OCI-LY7 (cell line): ENCODE results near the gene TRA2A.

Source experiments
- EZH2phosphoT487 ChIP-seq: fragments of 200-600 bp; sonication (generic); IDR thresholded peaks from 2 replicates; pipeline ENCODE4 v1.6.1; 2018; ENCODE audit warnings: low read depth, borderline replicate concordance, mild to moderate bottlenecking, mixed run types, antibody characterized with exemption, low read length, moderate library complexity, mixed read lengths
- TF ChIP-seq, protein P1 (sequence below): fragments of 200-600 bp; sonication (generic); conservative IDR thresholded peaks from 2 replicates; pipeline ENCODE4 v1.5.1; 2014; ENCODE audit warnings: mild to moderate bottlenecking, antibody characterized with exemption, low read length, moderate library complexity, mixed read lengths

DNA sequence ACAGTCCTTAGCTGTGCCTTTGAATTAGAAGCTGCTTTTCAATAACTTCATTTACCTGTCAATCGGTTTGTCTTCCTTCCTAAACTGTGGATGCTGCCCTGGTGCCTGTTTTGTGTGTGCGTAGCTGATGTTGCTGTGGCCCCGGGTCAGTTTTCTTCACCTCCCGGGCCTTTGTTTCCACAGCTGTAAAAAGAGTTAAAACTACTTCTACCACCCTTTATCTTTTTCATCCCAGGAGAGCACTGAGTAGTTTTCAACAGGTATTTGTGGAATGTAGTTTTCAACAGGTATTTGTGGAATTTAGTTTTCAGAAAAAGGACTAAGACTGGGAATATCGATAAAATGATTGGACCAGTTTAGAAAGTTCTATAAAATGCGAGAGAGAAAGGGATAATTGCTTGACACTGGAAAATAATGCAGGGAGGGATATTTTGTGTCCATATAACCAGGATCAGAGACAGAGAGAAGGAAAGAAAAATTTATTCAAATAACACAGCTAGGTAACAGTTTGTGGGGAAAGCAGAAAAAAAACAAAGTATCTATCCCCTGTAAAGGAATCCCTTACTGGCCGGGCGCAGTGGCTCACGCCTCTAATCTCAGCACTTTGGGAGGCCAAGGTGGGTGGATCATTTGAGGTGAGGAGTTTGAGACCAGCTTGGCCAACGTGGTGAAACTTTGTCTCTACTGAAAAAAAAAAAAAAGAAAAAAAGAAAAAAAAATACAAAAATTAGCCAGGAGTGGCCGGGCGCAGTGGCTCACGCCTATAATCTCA is 45.6 kb downstream of the TRA2A start:
- TF ChIP-seq, protein P1, sequence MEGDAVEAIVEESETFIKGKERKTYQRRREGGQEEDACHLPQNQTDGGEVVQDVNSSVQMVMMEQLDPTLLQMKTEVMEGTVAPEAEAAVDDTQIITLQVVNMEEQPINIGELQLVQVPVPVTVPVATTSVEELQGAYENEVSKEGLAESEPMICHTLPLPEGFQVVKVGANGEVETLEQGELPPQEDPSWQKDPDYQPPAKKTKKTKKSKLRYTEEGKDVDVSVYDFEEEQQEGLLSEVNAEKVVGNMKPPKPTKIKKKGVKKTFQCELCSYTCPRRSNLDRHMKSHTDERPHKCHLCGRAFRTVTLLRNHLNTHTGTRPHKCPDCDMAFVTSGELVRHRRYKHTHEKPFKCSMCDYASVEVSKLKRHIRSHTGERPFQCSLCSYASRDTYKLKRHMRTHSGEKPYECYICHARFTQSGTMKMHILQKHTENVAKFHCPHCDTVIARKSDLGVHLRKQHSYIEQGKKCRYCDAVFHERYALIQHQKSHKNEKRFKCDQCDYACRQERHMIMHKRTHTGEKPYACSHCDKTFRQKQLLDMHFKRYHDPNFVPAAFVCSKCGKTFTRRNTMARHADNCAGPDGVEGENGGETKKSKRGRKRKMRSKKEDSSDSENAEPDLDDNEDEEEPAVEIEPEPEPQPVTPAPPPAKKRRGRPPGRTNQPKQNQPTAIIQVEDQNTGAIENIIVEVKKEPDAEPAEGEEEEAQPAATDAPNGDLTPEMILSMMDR = no peak
- TF ChIP-seq EZH2phosphoT487 = no peak
